ENCODE measurements around the gene HOXD11. TPM values are rescaled to one million over a fixed set of nuclear protein-coding genes. Genes with fewer than 3 reads are reported as not detected.

Gene HOXD11
- not detected in 2 replicates for polyA plus RNA-seq (2011; rRNA removed)
- not detected in 2 replicates for polyA minus RNA-seq (2011; rRNA and poly(A)+ RNA removed)

DNA sequence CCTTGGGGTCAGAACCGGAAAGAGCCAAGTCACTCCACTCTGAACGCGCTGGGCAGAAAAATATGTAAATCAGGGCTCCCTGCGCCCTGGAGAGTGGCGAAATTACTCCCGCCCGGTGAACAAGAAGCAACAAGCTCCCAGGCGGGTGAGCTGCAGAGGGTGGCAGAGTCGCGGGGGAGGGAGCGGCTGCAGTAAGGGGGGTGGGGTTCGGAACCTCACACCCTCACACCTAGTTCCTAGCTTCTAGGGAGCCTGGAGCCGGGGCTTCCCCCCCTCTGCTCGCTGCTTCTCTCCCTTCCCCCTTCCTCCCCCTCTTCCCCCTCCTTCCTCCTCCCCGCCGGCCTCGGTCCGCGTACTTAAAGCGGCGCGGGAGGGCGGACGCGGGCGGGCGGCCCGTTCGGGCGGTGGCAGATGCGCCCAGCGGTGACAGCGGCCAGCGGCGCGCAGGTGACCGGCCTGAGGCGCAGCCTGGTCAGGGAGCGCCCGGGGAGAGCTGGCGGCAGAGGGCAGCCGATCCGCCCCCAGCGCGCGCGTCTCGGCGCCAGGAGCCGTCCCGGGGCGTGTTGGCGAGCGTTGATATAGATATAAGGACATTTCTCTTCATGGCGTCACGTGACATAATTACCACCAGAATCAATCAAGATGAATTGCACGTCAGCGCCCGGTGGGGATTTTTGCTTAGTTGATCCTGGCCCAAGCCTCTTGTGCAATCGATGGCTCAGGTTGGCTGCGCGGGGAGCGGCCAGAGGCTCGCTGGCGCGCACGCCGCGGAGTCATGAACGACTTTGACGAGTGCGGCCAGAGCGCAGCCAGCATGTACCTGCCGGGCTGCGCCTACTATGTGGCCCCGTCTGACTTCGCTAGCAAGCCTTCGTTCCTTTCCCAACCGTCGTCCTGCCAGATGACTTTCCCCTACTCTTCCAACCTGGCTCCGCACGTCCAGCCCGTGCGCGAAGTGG, at the start of gene HOXD11:
HOXD11 (plus strand) TSS at position 700 of the 959 bp plus-strand sequence; CDS start at position 776, 76 bp downstream.
- DNase-seq (ENCODE audit: low read depth, low spot score): no peak
- TF ChIP-seq, protein P1, sequence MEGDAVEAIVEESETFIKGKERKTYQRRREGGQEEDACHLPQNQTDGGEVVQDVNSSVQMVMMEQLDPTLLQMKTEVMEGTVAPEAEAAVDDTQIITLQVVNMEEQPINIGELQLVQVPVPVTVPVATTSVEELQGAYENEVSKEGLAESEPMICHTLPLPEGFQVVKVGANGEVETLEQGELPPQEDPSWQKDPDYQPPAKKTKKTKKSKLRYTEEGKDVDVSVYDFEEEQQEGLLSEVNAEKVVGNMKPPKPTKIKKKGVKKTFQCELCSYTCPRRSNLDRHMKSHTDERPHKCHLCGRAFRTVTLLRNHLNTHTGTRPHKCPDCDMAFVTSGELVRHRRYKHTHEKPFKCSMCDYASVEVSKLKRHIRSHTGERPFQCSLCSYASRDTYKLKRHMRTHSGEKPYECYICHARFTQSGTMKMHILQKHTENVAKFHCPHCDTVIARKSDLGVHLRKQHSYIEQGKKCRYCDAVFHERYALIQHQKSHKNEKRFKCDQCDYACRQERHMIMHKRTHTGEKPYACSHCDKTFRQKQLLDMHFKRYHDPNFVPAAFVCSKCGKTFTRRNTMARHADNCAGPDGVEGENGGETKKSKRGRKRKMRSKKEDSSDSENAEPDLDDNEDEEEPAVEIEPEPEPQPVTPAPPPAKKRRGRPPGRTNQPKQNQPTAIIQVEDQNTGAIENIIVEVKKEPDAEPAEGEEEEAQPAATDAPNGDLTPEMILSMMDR (IDR thresholded peaks at IDR 0.05; ENCODE audit: low read depth, low read length): no peak
- Histone ChIP-seq H3K27me3 (ENCODE audit: control insufficient read depth, insufficient read depth, low read length) (peaks cover 86% of the 10 kb centered on the region), H3K9me3 (ENCODE audit: control insufficient read depth, insufficient read depth, low read length) (peaks cover 6% of the 10 kb centered on the region; the same call in 1 of the 2 replicates), H3K27ac (ENCODE audit: low read depth, low read length) (no peak within 1 kb of the TSS), H3K4me3 (ENCODE audit: low read depth, low read length) (no peak within 1 kb of the TSS)
- POLR2A ChIA-PET: interaction anchor here (0.6 kb wide), 1 partner anchor 736 kb away, joined by 3 read pairs; no protein-coding TSS in a partner anchor
- CTCF ChIA-PET: no interaction called here

DNA sequence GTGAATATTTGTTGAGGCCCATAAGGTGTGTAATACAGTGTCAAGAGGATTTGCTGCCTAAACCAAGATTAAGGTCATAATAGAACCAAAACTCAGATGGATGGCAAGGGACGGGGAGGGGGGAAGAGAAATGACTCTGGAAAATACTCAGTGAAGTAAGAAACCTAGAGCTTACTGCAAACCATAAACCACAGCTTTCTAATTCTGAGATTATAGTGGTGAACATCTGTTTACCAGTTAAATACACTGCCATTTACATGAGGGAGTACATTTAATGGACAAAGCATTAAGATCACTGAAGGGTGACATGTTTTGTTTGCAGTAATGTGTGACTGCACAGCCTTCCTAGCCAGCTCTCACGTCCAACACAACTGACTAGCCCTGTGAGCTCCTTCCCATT, 43.1 kb upstream of the HOXD11 start:
- H3K9me3 ChIP-seq (ENCODE audit: control insufficient read depth, insufficient read depth, low read length): peaks cover 3% of the 10 kb centered on the region; the same call in 1 of the 2 replicates
- CTCF ChIA-PET: interaction anchor here (1.0 kb wide), 1 partner anchor 33 kb away, joined by 3 read pairs; no protein-coding TSS in a partner anchor
- no peak overlapping the region for H3K27ac ChIP-seq (ENCODE audit: low read depth, low read length)
- POLR2A ChIA-PET: no interaction called here
- peaks cover 28% of the 10 kb centered on the region for H3K27me3 ChIP-seq (ENCODE audit: control insufficient read depth, insufficient read depth, low read length)
- no peak overlapping the region for H3K4me3 ChIP-seq (ENCODE audit: low read depth, low read length)
- DNase-seq (ENCODE audit: low read depth, low spot score): no peak
- TF ChIP-seq, protein P1 (IDR thresholded peaks at IDR 0.05; ENCODE audit: low read depth, low read length): no peak

DNA sequence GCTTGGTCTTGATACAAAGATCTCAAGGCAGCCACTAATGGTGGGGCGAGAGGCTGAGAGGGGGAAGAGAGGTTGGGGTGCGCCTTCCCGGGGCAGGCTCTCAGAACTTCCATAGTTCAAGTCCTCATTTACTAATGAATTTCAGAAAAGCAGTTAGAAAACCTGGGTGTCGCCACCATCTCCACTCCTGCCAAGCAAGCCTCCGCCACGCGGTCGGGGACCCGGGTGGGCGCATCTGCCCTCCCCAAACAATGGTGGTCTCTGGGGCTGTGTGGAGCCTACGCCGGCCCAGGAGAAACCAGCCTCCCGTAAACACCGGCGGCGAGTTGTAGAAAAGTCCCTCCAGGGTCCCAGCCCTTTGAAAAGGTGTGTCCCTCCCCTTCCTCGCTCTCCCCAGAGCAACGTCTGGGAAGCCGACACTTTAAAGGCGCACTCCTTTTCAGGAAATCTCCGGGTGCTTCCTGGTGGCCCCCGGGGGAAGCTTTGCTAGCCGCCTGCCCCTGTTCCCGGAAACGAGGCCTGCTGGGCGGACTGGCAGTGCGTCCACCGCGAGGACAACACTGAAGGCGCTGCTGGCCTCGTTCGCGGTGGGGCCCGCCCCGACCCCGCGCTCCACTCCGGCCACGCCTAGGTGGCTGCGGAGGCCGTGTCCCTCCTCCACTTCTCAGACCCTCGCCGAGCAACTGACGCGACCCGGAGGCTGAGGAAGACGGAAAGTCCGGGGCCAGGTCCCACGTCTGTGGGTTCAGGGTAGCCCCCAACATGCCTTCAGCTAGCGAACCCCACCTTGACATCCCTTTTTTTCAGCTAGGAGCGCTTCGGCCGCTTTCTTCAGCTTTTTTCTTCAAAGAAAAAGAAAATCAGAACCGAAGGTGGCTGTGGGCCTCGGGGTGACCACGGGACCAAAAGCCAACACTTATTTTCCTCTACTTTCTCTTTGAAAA, 40.2 kb upstream of the HOXD11 start:
- no peak overlapping the region for H3K27ac ChIP-seq (ENCODE audit: low read depth, low read length)
- TF ChIP-seq, protein P1 (IDR thresholded peaks at IDR 0.05; ENCODE audit: low read depth, low read length): no peak
- H3K4me3 ChIP-seq (ENCODE audit: low read depth, low read length): no peak overlapping the region
- peaks cover 53% of the 10 kb centered on the region for H3K27me3 ChIP-seq (ENCODE audit: control insufficient read depth, insufficient read depth, low read length)
- no peak for DNase-seq (ENCODE audit: low read depth, low spot score)
- ChIA-PET POLR2A (no interaction called here), CTCF (no interaction called here)
- H3K9me3 ChIP-seq (ENCODE audit: control insufficient read depth, insufficient read depth, low read length): peaks cover 3% of the 10 kb centered on the region; the same call in 1 of the 2 replicates

DNA sequence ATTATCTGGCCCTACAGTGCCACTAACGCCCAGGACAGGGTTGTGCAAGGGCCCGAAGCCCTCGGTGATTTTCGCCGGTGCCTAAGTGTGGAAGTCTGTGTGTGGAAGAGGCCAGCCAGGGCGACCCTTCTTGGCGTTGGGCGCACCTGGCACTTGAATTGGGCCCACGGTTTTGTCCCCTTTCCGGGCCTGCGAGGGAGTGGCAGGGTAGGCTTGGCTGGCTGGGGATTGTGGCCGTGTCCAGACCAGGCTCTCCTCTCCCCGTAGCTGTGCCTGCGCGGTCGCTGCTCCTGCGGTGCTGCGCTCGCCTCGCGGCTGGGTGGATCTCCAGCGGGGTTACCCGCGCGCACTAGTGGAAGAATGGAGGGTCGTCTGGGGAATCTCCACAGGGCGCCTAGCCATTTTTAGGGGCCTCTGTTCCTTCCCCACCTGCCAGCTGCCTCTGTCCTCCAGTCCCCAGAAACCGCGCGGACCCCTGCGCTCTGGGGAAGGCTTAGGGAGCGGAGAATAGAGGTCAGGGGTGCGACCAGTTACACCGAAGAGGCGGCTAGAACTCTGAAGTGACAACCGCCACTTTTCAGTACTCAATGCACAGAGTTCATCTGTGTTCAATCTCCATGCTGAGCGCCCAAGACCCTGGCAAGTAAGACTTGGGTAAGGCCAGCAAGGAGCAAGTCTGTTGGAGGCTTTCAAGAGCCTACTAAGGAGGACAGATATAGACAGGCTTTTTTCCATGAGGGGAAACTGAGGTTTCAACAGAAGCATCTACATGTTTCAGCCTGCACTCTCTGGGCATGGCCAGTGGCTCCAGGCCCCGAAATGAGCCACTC, 39.3 kb upstream of the HOXD11 start:
- no peak overlapping the region for H3K27ac ChIP-seq (ENCODE audit: low read depth, low read length)
- TF ChIP-seq, protein P1 (IDR thresholded peaks at IDR 0.05; ENCODE audit: low read depth, low read length): no peak
- no peak for DNase-seq (ENCODE audit: low read depth, low spot score)
- peaks cover 3% of the 10 kb centered on the region; the same call in 1 of the 2 replicates for H3K9me3 ChIP-seq (ENCODE audit: control insufficient read depth, insufficient read depth, low read length)
- POLR2A ChIA-PET: no interaction called here
- peaks cover 62% of the 10 kb centered on the region for H3K27me3 ChIP-seq (ENCODE audit: control insufficient read depth, insufficient read depth, low read length)
- H3K4me3 ChIP-seq (ENCODE audit: low read depth, low read length): no peak overlapping the region
- CTCF ChIA-PET: no interaction called here

Data from AG04450 (cell line).